Stimulated activated CD4-positive, alpha-beta T cell treated with anti-CD3 and anti-CD28 coated beads, Interleukin-15, amount 100 ng/mL, for 1 hour (primary cell): ENCODE data around the gene GABBR2.
A peak's percentile ranks its signal among the peaks of the same experiment; 100 is the strongest.
"Not testable (repeated sequence)": the region's sequence is repeated elsewhere in the genome, so short reads cannot be mapped to it uniquely, and the experiment has no call there.

Experiments used
- DNase-seq, 2 donors: peaks; one replicate each; pipeline ENCODE4 v3.0.0-alpha.2; 2020; ENCODE audit warnings: low read depth in 1 of 2, low spot score in 1 of 2

GABBR2 gene

DNA sequence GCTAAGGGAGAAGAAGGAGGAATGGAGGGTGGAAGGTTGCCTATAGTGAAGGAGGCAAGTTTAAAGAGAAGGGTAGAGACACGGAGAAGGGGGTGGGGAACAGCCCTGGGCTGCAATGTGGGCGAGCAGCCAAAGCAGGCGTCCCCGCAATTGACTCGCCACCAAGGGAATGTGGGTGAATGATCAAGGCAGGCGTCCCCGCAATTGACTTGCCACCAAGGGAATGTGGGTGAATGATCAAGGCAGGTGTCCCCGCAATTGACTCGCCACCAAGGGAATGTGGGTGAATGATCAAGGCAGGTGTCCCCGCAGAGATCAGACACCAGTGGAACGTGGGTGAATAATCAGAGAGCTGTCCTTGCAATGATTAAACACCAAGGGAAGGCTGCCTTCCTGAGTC lies 438.5 kb downstream of the GABBR2 start:
- DNase-seq: not testable (repeated sequence)

DNA sequence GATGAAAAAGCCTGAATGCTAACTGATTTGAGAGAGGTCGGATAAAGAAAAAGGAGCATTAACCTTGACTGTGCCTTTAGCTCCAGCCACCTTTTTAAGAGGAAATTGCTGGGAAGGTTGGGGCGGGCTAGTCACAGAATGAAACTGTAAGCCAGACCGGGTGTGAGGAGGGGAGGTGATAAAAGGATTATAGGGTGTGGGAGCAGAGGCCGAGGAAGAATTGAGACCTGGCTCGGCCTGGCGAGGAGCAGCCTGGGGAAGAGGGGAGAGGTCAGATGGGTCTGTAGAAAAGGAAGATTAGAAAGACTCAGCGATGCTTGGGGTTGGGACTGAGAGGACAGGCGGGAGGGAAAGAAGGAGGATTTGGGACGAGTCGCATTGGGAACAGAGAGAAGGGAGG lies 439.1 kb downstream of the GABBR2 start:
- not testable (repeated sequence) for DNase-seq

DNA sequence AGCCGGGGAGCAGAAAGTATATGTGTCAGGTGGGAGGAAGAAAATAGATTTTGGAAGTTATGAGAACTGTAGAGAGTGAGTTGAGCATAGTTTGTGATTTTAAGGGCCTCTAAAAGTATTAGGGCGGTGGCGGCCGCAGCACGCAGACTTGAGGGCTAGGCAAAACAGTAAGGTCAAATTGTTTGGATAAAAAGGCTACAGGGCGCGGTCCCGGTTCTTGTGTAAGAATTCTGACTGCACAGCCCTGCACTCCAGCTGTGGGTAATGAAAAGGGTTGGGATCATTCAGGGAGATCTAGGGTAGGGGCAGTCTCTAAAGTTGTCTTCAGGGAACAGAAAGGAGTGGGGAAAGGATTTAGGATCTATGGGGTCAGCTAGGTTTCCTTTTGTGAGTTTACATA lies 441.2 kb downstream of the GABBR2 start:
- DNase-seq: not testable (repeated sequence)

GRCh38 chr9:98264516-98264915 lies 444.2 kb downstream of the GABBR2 start:
- DNase-seq: no peak

- DNase-seq: peak; percentile 64 to 65
These were observed 445.0 kb downstream of the GABBR2 start for GRCh38 chr9:98263482-98264357.

DNA sequence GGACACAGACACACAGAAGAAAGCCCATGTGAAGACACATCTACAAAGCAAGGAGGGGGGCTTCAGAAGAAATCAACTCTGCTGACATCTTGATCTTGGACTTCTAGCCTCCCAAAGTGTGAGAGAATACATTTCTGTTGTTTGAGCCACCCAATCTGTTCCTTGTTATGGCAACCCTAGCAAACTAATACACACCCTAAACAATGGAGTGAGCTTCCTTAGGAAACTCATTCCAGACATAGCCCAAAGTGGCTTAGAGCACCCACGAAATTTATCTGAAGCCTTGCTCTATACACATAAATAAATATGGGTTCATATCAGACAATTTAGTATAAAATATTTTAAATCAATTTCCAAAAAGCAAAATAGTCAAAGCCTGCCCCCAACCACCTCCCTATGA lies 445.7 kb downstream of the GABBR2 start:
- DNase-seq: no peak

- DNase-seq: no peak
These were observed 446.7 kb downstream of the GABBR2 start for GRCh38 chr9:98262056-98262455.

- no peak for DNase-seq
These were observed 448.1 kb downstream of the GABBR2 start for GRCh38 chr9:98260635-98261034.

DNA sequence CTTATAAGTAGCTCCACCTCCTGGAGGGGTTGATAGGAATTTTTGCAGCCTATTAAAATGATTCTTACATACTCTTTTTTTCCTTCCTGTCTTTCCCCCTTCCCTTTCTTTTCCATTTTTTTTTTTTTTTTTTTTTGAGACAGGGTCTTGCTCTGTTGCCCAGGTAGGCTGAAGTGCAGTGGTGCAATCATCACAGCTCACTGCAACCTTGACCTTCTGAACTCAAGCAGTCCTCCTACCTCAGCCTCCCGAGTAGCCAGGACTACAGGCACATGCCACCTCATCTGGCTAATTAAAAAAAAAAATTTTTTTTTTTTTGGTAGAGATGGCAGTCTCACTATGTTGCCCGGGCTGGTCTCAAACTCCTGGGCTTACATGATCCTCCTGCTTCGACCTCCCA lies 448.9 kb downstream of the GABBR2 start:
- no peak for DNase-seq

DNA sequence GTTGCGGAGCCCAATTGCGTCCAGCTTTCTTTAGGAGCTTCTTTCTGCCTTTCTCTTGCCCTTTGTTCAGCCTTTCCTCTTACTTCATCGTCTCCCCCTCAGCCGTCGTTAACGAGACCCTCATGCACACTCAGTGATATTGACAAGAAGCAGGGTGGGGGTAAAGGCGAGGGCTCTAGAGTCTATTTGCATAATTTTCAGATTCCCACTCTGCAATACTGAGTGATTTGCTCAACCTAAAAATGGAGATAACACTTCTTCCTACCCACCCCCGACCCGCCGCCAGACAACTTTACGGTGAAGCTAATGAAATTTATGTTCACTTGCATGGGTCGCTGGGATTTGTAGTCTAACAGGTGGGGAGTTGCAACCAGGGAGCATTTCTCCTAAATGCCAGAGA lies 452.0 kb downstream of the GABBR2 start:
- DNase-seq: no peak

GRCh38 chr9:98255578-98256296 lies 453.0 kb downstream of the GABBR2 start, which contains the start of gene TBC1D2:
TBC1D2 (minus strand) TSS chr9:98255649; CDS start chr9:98255541, 108 bp downstream.
- DNase-seq: peak; percentile 97 to 98

- peak in 1 of 2 donors; percentile 10 for DNase-seq
These were observed 453.6 kb downstream of the GABBR2 start for GRCh38 chr9:98255061-98255577.

- DNase-seq: no peak
These were observed 454.3 kb downstream of the GABBR2 start for GRCh38 chr9:98254228-98255060.

- DNase-seq: no peak
These were observed 455.2 kb downstream of the GABBR2 start for GRCh38 chr9:98253565-98253964.

DNA sequence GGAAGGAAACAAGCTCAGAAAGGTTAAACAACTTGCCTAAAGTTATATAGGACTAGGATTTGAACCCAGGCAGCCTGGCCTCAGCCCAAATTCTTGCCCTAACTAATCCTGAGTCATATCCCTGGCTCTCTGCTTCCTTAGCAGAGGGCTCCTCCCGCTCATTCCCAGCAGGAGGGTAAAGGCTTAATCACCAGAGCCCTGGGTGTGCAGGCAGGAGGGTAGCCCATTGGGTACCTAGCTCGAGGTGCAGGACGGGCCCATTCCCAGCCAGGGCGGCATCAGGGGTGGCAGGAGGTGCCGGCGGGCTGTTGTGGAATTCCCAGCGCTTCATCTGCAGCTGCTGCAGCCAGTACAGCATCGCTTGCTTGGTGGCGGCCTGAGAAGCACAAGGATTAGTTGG lies 457.2 kb downstream of the GABBR2 start:
- no peak for DNase-seq

GRCh38 chr9:98249771-98250170 lies 459.0 kb downstream of the GABBR2 start:
- no peak for DNase-seq

GRCh38 chr9:98248737-98249474 lies 459.8 kb downstream of the GABBR2 start:
- DNase-seq: no peak

DNA sequence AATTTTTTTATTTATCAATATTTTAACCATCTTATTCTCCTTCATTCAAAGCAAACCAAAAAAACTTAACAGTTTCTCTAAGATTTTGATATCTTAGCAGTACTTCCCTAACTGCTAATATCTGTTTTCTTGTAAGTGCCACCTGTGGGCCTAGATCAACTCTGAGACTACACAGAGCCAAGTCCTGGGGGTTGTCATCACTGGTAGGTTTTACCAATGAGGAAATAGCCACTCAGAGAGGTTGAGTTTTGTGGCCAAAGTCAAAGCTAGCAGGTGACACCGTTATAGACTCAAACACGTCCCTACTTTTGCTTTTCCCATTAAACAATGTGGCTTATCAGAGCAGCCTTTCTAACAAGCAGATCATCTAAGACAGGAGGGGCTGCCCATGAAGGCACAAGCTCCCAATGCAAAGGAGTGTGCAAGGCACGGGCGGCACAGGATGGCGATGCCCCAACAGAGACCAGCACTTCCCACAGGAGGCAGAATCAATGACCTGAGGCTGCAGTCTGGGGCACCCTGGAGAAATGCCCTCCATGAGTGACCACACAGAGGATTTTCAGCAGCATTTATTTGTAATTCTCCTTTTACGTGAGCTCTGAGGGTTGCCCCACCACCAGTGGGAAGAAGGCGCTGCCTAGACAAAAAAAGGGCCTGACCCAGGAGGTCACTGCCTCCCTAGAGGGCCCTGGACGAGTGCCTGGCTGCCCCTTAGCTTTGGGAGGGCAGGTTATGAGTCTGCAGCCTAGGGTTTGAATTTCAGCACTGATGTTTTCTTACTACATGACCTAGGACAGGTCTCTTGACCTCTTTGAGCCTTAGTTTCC lies 460.7 kb downstream of the GABBR2 start:
- DNase-seq: no peak

- DNase-seq: no peak
These were observed 466.3 kb downstream of the GABBR2 start for GRCh38 chr9:98242426-98242825.
